Measurements from ENCODE around the gene APBB1IP. TPM values are rescaled to one million over a fixed set of nuclear protein-coding genes. Genes with fewer than 3 reads are reported as not detected.

The APBB1IP gene
- total and polyA plus RNA-seq, 2 of the 8 experiments (the other 6 are each of a cell fraction or from before 2014, with no cell fraction given) = 0.05 TPM; not detected in 1

DNA sequence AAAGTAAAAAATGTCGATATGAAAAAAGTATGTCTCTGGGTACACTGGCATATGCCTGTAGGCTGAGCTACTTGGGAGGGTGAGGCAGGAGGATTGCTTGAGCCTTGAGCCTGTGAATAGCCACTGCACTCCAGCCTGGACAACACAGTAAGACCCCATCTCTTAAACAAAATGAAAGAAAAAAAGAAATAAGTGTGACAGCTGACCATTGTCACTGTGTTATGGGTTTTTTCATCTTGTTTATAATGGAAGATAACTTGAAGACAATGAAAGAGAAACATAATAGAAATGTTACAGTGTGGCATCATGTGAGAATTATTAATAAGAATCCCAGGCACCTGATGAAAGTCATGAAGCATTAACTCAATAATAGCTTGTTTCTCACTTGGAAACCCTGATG is 75.0 kb downstream of the APBB1IP start:
- H3K27ac ChIP-seq (ENCODE audit: low read depth, low read length) = no peak overlapping the region
- no peak overlapping the region for H3K4me3 ChIP-seq (ENCODE audit: extremely low read depth in 1 of 4, insufficient read depth in 2 of 4, low read depth in 3 of 4, low read length in 4 of 4)
- no peak for DNase-seq (ENCODE audit: low read depth in 1 of 2, low spot score in 2 of 2)
- H3K18ac ChIP-seq (ENCODE audit: extremely low read depth, low read length) = no peak overlapping the region
- CTCF ChIA-PET (ENCODE audit: partially characterized antibody) = interaction anchor here (0.6 to 1.8 kb wide), 2 partner anchors 10 to 220 kb away, joined by 3 to 9 read pairs; no protein-coding TSS in a partner anchor
- no peak overlapping the region for H4K8ac ChIP-seq (ENCODE audit: extremely low read depth, insufficient read depth, low read length)
- no peak overlapping the region for H4K91ac ChIP-seq (replicated peaks; ENCODE audit: insufficient read length, low read length)
- H3K23me2 ChIP-seq (ENCODE audit: low read depth, low read length) = no peaks in the 10 kb centered on the region
- H3K79me2 ChIP-seq (ENCODE audit: control insufficient read depth in 1 of 2, insufficient read depth in 2 of 2, low read length in 2 of 2) = no peaks in the 10 kb centered on the region
- no peak overlapping the region for H3K56ac ChIP-seq (replicated peaks; ENCODE audit: insufficient read length, low read depth, low read length)
- H3K4ac ChIP-seq (replicated peaks; ENCODE audit: insufficient read length, low read depth, low read length) = no peak overlapping the region
- peaks cover 4 to 10% (median 7%) of the 10 kb centered on the region in 4 experiments; a peak in 5 of 7 replicates for H3K4me1 ChIP-seq (replicated peaks in 1 of 4; ENCODE audit: control insufficient read depth in 3 of 4, insufficient read depth in 4 of 4, low read length in 3 of 4)
- H4K20me1 ChIP-seq (replicated peaks in 1 of 2; ENCODE audit: control insufficient read depth in 1 of 2, insufficient read depth in 2 of 2, low read length in 2 of 2) = no peaks in the 10 kb centered on the region
- WGBS, 2 experiments (ENCODE audit: extremely low coverage in 1 of 2, insufficient coverage in 1 of 2, insufficient read length in 1 of 2, insufficient replicate concordance in 2 of 2, low coverage in 1 of 2, low lambda C conversion rate in 2 of 2, missing lambda C conversion rate in 1 of 2) = 81% methylated on average over 1 of the region's 1 CpG; no CpG with 5 or more reads in 1 of the 2 experiments
- no peak overlapping the region for H2BK12ac ChIP-seq (ENCODE audit: low read depth, low read length)
- no peak overlapping the region for H2BK120ac ChIP-seq (replicated peaks; ENCODE audit: low read depth, low read length)
- H3K14ac ChIP-seq (ENCODE audit: insufficient read length) = no peak overlapping the region
- H2BK15ac ChIP-seq (ENCODE audit: low read length) = no peak overlapping the region
- no peak overlapping the region for H2BK5ac ChIP-seq (ENCODE audit: low read depth, low read length)
- no peaks in the 10 kb centered on the region for H3K79me1 ChIP-seq (ENCODE audit: low read depth, low read length)
- no peak overlapping the region for H4K5ac ChIP-seq (ENCODE audit: insufficient read length, low read depth, low read length)
- TF ChIP-seq SP1 (IDR thresholded peaks at IDR 0.05; ENCODE audit: low read depth, low read length) (no peak), RFX5 (IDR thresholded peaks at IDR 0.05; ENCODE audit: borderline replicate concordance, low read depth, low read length) (no peak), SP2 (IDR thresholded peaks at IDR 0.05; ENCODE audit: low read length) (no peak), CEBPB (IDR thresholded peaks at IDR 0.05; ENCODE audit: low read depth, low read length) (no peak), CTBP2 (IDR thresholded peaks at IDR 0.05; ENCODE audit: borderline replicate concordance, insufficient read depth, insufficient read length, low read length) (no peak), ASH2L (IDR thresholded peaks at IDR 0.05; ENCODE audit: low read length) (no peak), HDAC2 (IDR thresholded peaks at IDR 0.05; ENCODE audit: borderline replicate concordance in 1 of 2, low read depth in 2 of 2, low read length in 2 of 2) (no peak), GABPA (IDR thresholded peaks at IDR 0.05; ENCODE audit: borderline replicate concordance, insufficient read depth, low read length) (no peak), EP300 (IDR thresholded peaks at IDR 0.05; ENCODE audit: borderline replicate concordance in 1 of 2, low read depth in 2 of 2, low read length in 2 of 2) (no peak)
- no peak overlapping the region for H2AK5ac ChIP-seq (ENCODE audit: low read depth, low read length)
- no peak overlapping the region for H3K9ac ChIP-seq (replicated peaks in 1 of 4; ENCODE audit: extremely low read depth in 1 of 4, low read depth in 3 of 4, low read length in 3 of 4)
- POLR2A ChIA-PET (ENCODE audit: partially characterized antibody) = no interaction called here
- H3K36me3 ChIP-seq (ENCODE audit: control insufficient read depth in 2 of 4, insufficient read depth in 4 of 4, low read length in 3 of 4) = no peaks in the 10 kb centered on the region
- no peaks in the 10 kb centered on the region for H3K27me3 ChIP-seq (replicated peaks in 1 of 4; ENCODE audit: control insufficient read depth in 3 of 4, extremely low read depth in 1 of 4, insufficient read depth in 3 of 4, low read length in 3 of 4)
- no peak overlapping the region for H2AFZ ChIP-seq (ENCODE audit: low read length)
- H3K9me3 ChIP-seq (ENCODE audit: insufficient read depth in 2 of 2, low read depth in 1 of 2, low read length in 1 of 2) = no peaks in the 10 kb centered on the region
- H2BK20ac ChIP-seq (ENCODE audit: low read length) = no peak overlapping the region
- FAIRE-seq = no peak
- no peak overlapping the region for H3K23ac ChIP-seq (ENCODE audit: insufficient read length)
- no peak overlapping the region for H3K4me2 ChIP-seq (ENCODE audit: insufficient read depth in 1 of 2, low read depth in 2 of 2, low read length in 2 of 2)

Measured in H1 (cell line).